H9 (cell line): ENCODE results near the gene CXorf58. TPM values are rescaled to one million over a fixed set of nuclear protein-coding genes. Genes with fewer than 3 reads are reported as not detected.

Experiments used
- DNase-seq: peaks from one replicate; pipeline ENCODE4 v3.0.0-alpha.2; 2017
- H2AFZ ChIP-seq: one replicate; pipeline ENCODE4 v1.6.1; 2013; ENCODE audit warnings: mild to moderate bottlenecking, low read length, control low read depth, moderate library complexity
- H2AK5ac ChIP-seq: 2 replicates; pipeline ENCODE4 v1.6.1; 2013; ENCODE audit warnings: low read length, control low read depth, mixed read lengths; ENCODE audit not compliant: insufficient read length
- H2BK120ac ChIP-seq: one replicate; pipeline ENCODE4 v1.6.1; 2013; ENCODE audit warnings: low read depth, mild to moderate bottlenecking, low read length, control low read depth, inconsistent platforms; ENCODE audit not compliant: poor library complexity, severe bottlenecking
- H2BK12ac ChIP-seq: 2 replicates; pipeline ENCODE4 v1.6.1; 2013; ENCODE audit warnings: low read length, control low read depth, mixed read lengths, low read depth; ENCODE audit not compliant: insufficient read length
- H2BK15ac ChIP-seq: 2 replicates; pipeline ENCODE4 v1.6.1; 2013; ENCODE audit warnings: low read depth, low read length, control low read depth
- H2BK20ac ChIP-seq: one replicate; pipeline ENCODE4 v1.6.1; 2013; ENCODE audit warnings: low read depth, mild to moderate bottlenecking, low read length, control low read depth, inconsistent platforms; ENCODE audit not compliant: poor library complexity, severe bottlenecking
- H2BK5ac ChIP-seq: 2 replicates; pipeline ENCODE4 v1.6.1; 2013; ENCODE audit warnings: low read length, control low read depth, mixed read lengths; ENCODE audit not compliant: insufficient read length
- H3K14ac ChIP-seq: 2 replicates; pipeline ENCODE4 v1.6.1; 2013; ENCODE audit warnings: low read length, control low read depth; ENCODE audit not compliant: insufficient read depth
- H3K18ac ChIP-seq: 2 replicates; pipeline ENCODE4 v1.6.1; 2013; ENCODE audit warnings: low read depth, mild to moderate bottlenecking, mixed read lengths, low read length, control low read depth; ENCODE audit not compliant: insufficient read length
- H3K23ac ChIP-seq: 2 replicates; pipeline ENCODE4 v1.6.1; 2013; ENCODE audit warnings: low read length, control low read depth, mixed read lengths, low read depth; ENCODE audit not compliant: insufficient read length
- H3K23me2 ChIP-seq: 2 replicates; pipeline ENCODE4 v1.6.1; 2013; ENCODE audit warnings: low read depth, mild to moderate bottlenecking, mixed read lengths, low read length, control low read depth; ENCODE audit not compliant: insufficient read length, poor library complexity, severe bottlenecking
- H3K27ac ChIP-seq: 2 replicates; pipeline ENCODE4 v1.5.1; 2013; ENCODE audit warnings: low read length, control low read depth, mixed read lengths, low read depth; ENCODE audit not compliant: insufficient read length
- H3K27me3 ChIP-seq: 2 replicates; pipeline ENCODE4 v1.6.1; 2013; ENCODE audit warnings: low read length, control low read depth, inconsistent platforms; ENCODE audit not compliant: insufficient read depth
- H3K4ac ChIP-seq: 2 replicates; pipeline ENCODE4 v1.6.1; 2013; ENCODE audit warnings: low read depth, mild to moderate bottlenecking, control low read depth, inconsistent platforms, low read length, moderate library complexity
- H3K4me1 ChIP-seq: 2 replicates; pipeline ENCODE4 v1.6.1; 2013; ENCODE audit warnings: low read length, control low read depth, inconsistent platforms; ENCODE audit not compliant: insufficient read depth
- H3K4me2 ChIP-seq: 2 replicates; pipeline ENCODE4 v1.6.1; 2013; ENCODE audit warnings: low read length, control low read depth, mixed read lengths; ENCODE audit not compliant: insufficient read length, insufficient read depth
- H3K56ac ChIP-seq: 2 replicates; pipeline ENCODE4 v1.6.1; 2013; ENCODE audit warnings: low read depth, mild to moderate bottlenecking, mixed read lengths, low read length, control low read depth; ENCODE audit not compliant: insufficient read length
- H3K79me1 ChIP-seq: 2 replicates; pipeline ENCODE4 v1.6.1; 2013; ENCODE audit warnings: low read depth, mild to moderate bottlenecking, moderate library complexity, low read length, control low read depth, inconsistent platforms; ENCODE audit not compliant: insufficient read depth, poor library complexity, severe bottlenecking
- H3K79me2 ChIP-seq: 2 replicates; pipeline ENCODE4 v1.6.1; 2013; ENCODE audit warnings: low read length, control low read depth, inconsistent platforms; ENCODE audit not compliant: insufficient read depth
- H3K9ac ChIP-seq: 2 replicates; pipeline ENCODE4 v1.6.1; 2013; ENCODE audit warnings: low read length, control low read depth, mixed read lengths; ENCODE audit not compliant: insufficient read length; ENCODE audit errors: extremely low read depth
- H3K9me3 ChIP-seq: one replicate; pipeline ENCODE4 v1.6.1; 2013; ENCODE audit warnings: low read depth, low read length, inconsistent platforms; ENCODE audit not compliant: control insufficient read depth
- H3T11ph ChIP-seq: one replicate; pipeline ENCODE4 v1.6.1; 2013; ENCODE audit warnings: mild to moderate bottlenecking, low read length, control low read depth, inconsistent platforms
- H4K20me1 ChIP-seq: one replicate; pipeline ENCODE4 v1.6.1; 2013; ENCODE audit not compliant: control insufficient read depth, insufficient read length, insufficient read depth
- H4K5ac ChIP-seq: 2 replicates; pipeline ENCODE4 v1.6.1; 2013; ENCODE audit warnings: low read depth, mild to moderate bottlenecking, mixed read lengths, low read length, control low read depth; ENCODE audit not compliant: insufficient read length
- H4K8ac ChIP-seq: replicated peaks from 2 replicates; pipeline ENCODE4 v1.6.1; 2013; ENCODE audit warnings: low read length, control low read depth, mixed read lengths, low read depth; ENCODE audit not compliant: insufficient read length
- H4K91ac ChIP-seq: 2 replicates; pipeline ENCODE4 v1.6.1; 2013; ENCODE audit warnings: low read depth, mild to moderate bottlenecking, moderate library complexity, mixed read lengths, low read length, control low read depth; ENCODE audit not compliant: insufficient read length
- H3K27ac Mint-ChIP-seq, 3 experiments: 2 replicates in 2 of 3; 3 replicates in 1 of 3; pipeline ENCODE4 v1.8.0; 2020 to 2021; ENCODE audit warnings: mixed read lengths in 3 of 3, mild to moderate bottlenecking in 1 of 3, moderate library complexity in 1 of 3
- H3K27me3 Mint-ChIP-seq: 2 replicates; pipeline ENCODE4 v1.8.0; 2021; ENCODE audit warnings: low read depth, mild to moderate bottlenecking, moderate library complexity, mixed read lengths
- H3K36me3 Mint-ChIP-seq, 3 experiments: 2 replicates in 2 of 3; 3 replicates in 1 of 3; pipeline ENCODE4 v1.8.0; 2020 to 2021; ENCODE audit warnings: low read depth in 3 of 3, mixed read lengths in 3 of 3; ENCODE audit not compliant: insufficient read depth in 1 of 3
- H3K4me1 Mint-ChIP-seq, 2 experiments: 2 replicates each; pipeline ENCODE4 v1.8.0; 2020; ENCODE audit warnings: mixed read lengths in 2 of 2
- H3K4me3 Mint-ChIP-seq, 2 experiments: 2 replicates in 1 of 2; 3 replicates in 1 of 2; pipeline ENCODE4 v1.8.0; 2020 to 2021; ENCODE audit warnings: mild to moderate bottlenecking in 2 of 2, mixed read lengths in 2 of 2, moderate library complexity in 1 of 2
- H3K9me3 Mint-ChIP-seq, 2 experiments: 2 replicates in 1 of 2; 3 replicates in 1 of 2; pipeline ENCODE4 v1.8.0; 2020; ENCODE audit warnings: mild to moderate bottlenecking in 2 of 2, mixed read lengths in 2 of 2, moderate library complexity in 1 of 2
- CTCF ChIP-seq: fragments of 200-600 bp; sonication (generic); conservative IDR thresholded peaks from 3 replicates; pipeline ENCODE4 v1.8.0; 2021; ENCODE audit warnings: antibody characterized with exemption, mild to moderate bottlenecking
- whole genome bisulfite sequencing: extraction: QIAGEN DNeasy Blood & Tissue Kit; methylation state at CpG from one replicate; pipeline ENCODE4 v1.1.7; 2013; ENCODE audit warnings: missing lambda C conversion rate, low lambda C conversion rate, mixed read lengths; ENCODE audit not compliant: insufficient read length; ENCODE audit errors: extremely low coverage; 5-methylcytosine and 5-hydroxymethylcytosine counted together
- total RNA-seq: library from RNA; stranded (reverse); gene quantifications from 2 replicates; pipeline ENCODE4 v1.2.1, GENCODE V29; 2021

Gene CXorf58
- total RNA-seq, 1 experiment from 2014 or later, result not detected

DNA sequence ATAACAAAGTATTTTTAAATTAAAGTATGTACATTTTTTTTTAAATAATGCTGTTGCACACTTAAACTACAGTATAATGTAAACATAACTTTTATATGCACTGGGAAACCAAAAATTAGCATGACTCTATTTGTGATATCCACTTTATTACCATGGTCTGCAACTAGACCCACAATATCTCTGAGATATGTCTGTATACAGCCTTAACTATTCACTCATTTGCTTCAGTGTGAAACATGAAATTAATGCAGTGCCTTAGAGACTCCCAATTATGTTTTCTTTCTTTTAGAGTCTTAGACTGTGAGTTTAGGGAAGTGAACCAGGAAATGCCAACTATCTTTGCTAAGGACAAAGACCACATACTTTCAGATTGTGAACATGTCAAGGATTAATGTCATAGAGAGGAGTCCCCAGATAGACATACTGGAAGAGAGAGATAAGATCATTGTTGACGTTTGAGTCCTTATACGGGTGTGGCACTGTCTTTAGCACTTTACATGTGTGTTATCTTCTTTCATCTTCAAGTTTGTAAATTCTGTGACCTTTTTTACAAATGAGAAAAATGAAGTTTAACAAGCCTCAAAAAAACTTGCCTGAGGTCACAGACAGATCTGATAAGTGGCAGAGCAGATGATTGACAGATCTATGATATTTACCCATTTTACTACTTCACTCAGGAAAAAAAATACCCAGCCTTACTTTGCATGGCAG is 23.2 kb downstream of the CXorf58 start:
- H3K4me2 ChIP-seq, result no peak overlapping the region
- H3K18ac ChIP-seq, result no peak overlapping the region
- H3K9ac ChIP-seq, result no peak overlapping the region
- H3K79me2 ChIP-seq, result no peaks in the 10 kb centered on the region
- no peak overlapping the region for H3K27ac ChIP-seq
- no peak overlapping the region for H3K14ac ChIP-seq
- no peaks in the 10 kb centered on the region for H3K27me3 Mint-ChIP-seq
- no peaks in the 10 kb centered on the region for H3K79me1 ChIP-seq
- no peaks in the 10 kb centered on the region for H4K20me1 ChIP-seq
- peaks cover under 1 to 7% of the 10 kb centered on the region in 2 experiments; a peak in 2 of 4 replicates for H3K4me1 Mint-ChIP-seq
- no peak overlapping the region for H2AK5ac ChIP-seq
- no peaks in the 10 kb centered on the region; the same call in 1 of the 2 replicates for H3K4me1 ChIP-seq
- H3K9me3 ChIP-seq, result no peaks in the 10 kb centered on the region
- no peak overlapping the region for H3K27ac Mint-ChIP-seq
- no peak overlapping the region for H3K56ac ChIP-seq
- TF ChIP-seq CTCF, result no peak
- no peaks in the 10 kb centered on the region for H3K23me2 ChIP-seq
- H2BK15ac ChIP-seq, result no peak overlapping the region
- no peak overlapping the region for H2BK12ac ChIP-seq
- no peaks in the 10 kb centered on the region for H3K9me3 Mint-ChIP-seq
- H3K36me3 Mint-ChIP-seq, result no peaks in the 10 kb centered on the region
- H2BK120ac ChIP-seq, result no peak overlapping the region
- no peak overlapping the region for H3K23ac ChIP-seq
- no peak overlapping the region for H2BK20ac ChIP-seq
- H3K27me3 ChIP-seq, result no peaks in the 10 kb centered on the region
- H4K8ac ChIP-seq, result no peak overlapping the region
- no peak overlapping the region for H2AFZ ChIP-seq
- H3K4ac ChIP-seq, result no peak overlapping the region
- no peak overlapping the region for H4K91ac ChIP-seq
- H4K5ac ChIP-seq, result no peak overlapping the region
- H3K4me3 Mint-ChIP-seq, result no peak overlapping the region
- DNase-seq, result no peak
- no peak overlapping the region for H2BK5ac ChIP-seq
- H3T11ph ChIP-seq, result no peak overlapping the region
- no CpG with 5 or more reads among the region's 2 CpGs for WGBS
